ENCODE results near the gene DCAF8. TPM values are rescaled to one million over a fixed set of nuclear protein-coding genes. Genes with fewer than 3 reads are reported as not detected.

Gene DCAF8
- total RNA-seq, 1 donor from 2014 or later = 107 TPM

GRCh38 chr1:160284782-160285344, 22.5 kb upstream of the DCAF8 start, which contains the start of gene PEX19:
PEX19 (minus strand) TSS chr1:160285133; CDS start chr1:160285124, 9 bp downstream.
- H3K9me3 ChIP-seq (ENCODE audit: insufficient read depth, low read depth, low read length) = no peaks in the 10 kb centered on the region
- Mint-ChIP-seq H3K9me3 (ENCODE audit: unreplicated experiment) (no peaks in the 10 kb centered on the region), H3K36me3 (ENCODE audit: low read depth, unreplicated experiment) (peaks cover 20% of the 10 kb centered on the region), H3K4me3 (ENCODE audit: unreplicated experiment) (peak within 1 kb of the TSS; percentile 94), H3K27ac (ENCODE audit: unreplicated experiment) (peak within 1 kb of the TSS; percentile 93), H3K4me1 (ENCODE audit: low read depth, unreplicated experiment) (peaks cover 8% of the 10 kb centered on the region), H3K27me3 (ENCODE audit: low read depth, unreplicated experiment) (no peaks in the 10 kb centered on the region)
- peaks cover 17% of the 10 kb centered on the region for H4K20me1 ChIP-seq (ENCODE audit: insufficient read depth, low read length)
- peaks cover 33% of the 10 kb centered on the region for H3K36me3 ChIP-seq (ENCODE audit: insufficient read depth, low read length)
- peak within 1 kb of the TSS; percentile 81 for H3K27ac ChIP-seq (ENCODE audit: low read depth, low read length)
- H3K4me2 ChIP-seq (ENCODE audit: low read length) = peak within 1 kb of the TSS; percentile 98
- no peak for TF ChIP-seq CTCF (IDR thresholded peaks at IDR 0.05; ENCODE audit: insufficient read depth, low read depth, low read length)
- TF ChIP-seq EZH2 (IDR thresholded peaks at IDR 0.05; ENCODE audit: insufficient read depth, low read length) = no peak
- FAIRE-seq (no peak), DNase-seq (ENCODE audit: low read depth) (peak; percentile 88)
- H2AFZ ChIP-seq (ENCODE audit: low read depth, low read length) = peak within 1 kb of the TSS; percentile 63
- peak within 1 kb of the TSS; percentile 97 for H3K9ac ChIP-seq (ENCODE audit: low read length)
- peaks cover 7% of the 10 kb centered on the region for H3K4me1 ChIP-seq (ENCODE audit: insufficient read depth, low read length)
- peak within 1 kb of the TSS; percentile 92 for H3K4me3 ChIP-seq (ENCODE audit: insufficient read depth, low read depth, low read length)
- no peaks in the 10 kb centered on the region for H3K27me3 ChIP-seq (ENCODE audit: insufficient read depth, low read length)
- peaks cover 26% of the 10 kb centered on the region for H3K79me2 ChIP-seq (ENCODE audit: insufficient read depth, low read length)

- H3K4me3 Mint-ChIP-seq (ENCODE audit: unreplicated experiment) = peak overlapping the region; percentile 94
- H3K27ac Mint-ChIP-seq (ENCODE audit: unreplicated experiment) = peak overlapping the region; percentile 93
- TF ChIP-seq EZH2 (IDR thresholded peaks at IDR 0.05; ENCODE audit: insufficient read depth, low read length) (no peak), CTCF (IDR thresholded peaks at IDR 0.05; ENCODE audit: insufficient read depth, low read depth, low read length) (no peak)
- H3K4me1 ChIP-seq (ENCODE audit: insufficient read depth, low read length) = peaks cover 7% of the 10 kb centered on the region
- H3K27me3 ChIP-seq (ENCODE audit: insufficient read depth, low read length) = no peaks in the 10 kb centered on the region
- H3K36me3 Mint-ChIP-seq (ENCODE audit: low read depth, unreplicated experiment) = peaks cover 19% of the 10 kb centered on the region
- H3K4me1 Mint-ChIP-seq (ENCODE audit: low read depth, unreplicated experiment) = peaks cover 8% of the 10 kb centered on the region
- FAIRE-seq (no peak), DNase-seq (ENCODE audit: low read depth) (peak; percentile 66)
- peaks cover 26% of the 10 kb centered on the region for H3K79me2 ChIP-seq (ENCODE audit: insufficient read depth, low read length)
- peak overlapping the region; percentile 97 for H3K9ac ChIP-seq (ENCODE audit: low read length)
- peaks cover 33% of the 10 kb centered on the region for H3K36me3 ChIP-seq (ENCODE audit: insufficient read depth, low read length)
- H3K27ac ChIP-seq (ENCODE audit: low read depth, low read length) = peak overlapping the region; percentile 81
- no peaks in the 10 kb centered on the region for H3K9me3 Mint-ChIP-seq (ENCODE audit: unreplicated experiment)
- peak overlapping the region; percentile 92 for H3K4me3 ChIP-seq (ENCODE audit: insufficient read depth, low read depth, low read length)
- H2AFZ ChIP-seq (ENCODE audit: low read depth, low read length) = peak overlapping the region; percentile 63
- no peaks in the 10 kb centered on the region for H3K27me3 Mint-ChIP-seq (ENCODE audit: low read depth, unreplicated experiment)
- peaks cover 12% of the 10 kb centered on the region for H4K20me1 ChIP-seq (ENCODE audit: insufficient read depth, low read length)
- no peaks in the 10 kb centered on the region for H3K9me3 ChIP-seq (ENCODE audit: insufficient read depth, low read depth, low read length)
- peak overlapping the region; percentile 98 for H3K4me2 ChIP-seq (ENCODE audit: low read length)
Measured at GRCh38 chr1:160284220-160284781, 22.0 kb upstream of the DCAF8 start.

- Histone ChIP-seq H3K27me3 (ENCODE audit: insufficient read depth, low read length) (no peaks in the 10 kb centered on the region), H3K4me1 (ENCODE audit: insufficient read depth, low read length) (peaks cover 7% of the 10 kb centered on the region), H3K9ac (ENCODE audit: low read length) (no peak overlapping the region), H3K79me2 (ENCODE audit: insufficient read depth, low read length) (peaks cover 26% of the 10 kb centered on the region), H3K9me3 (ENCODE audit: insufficient read depth, low read depth, low read length) (no peaks in the 10 kb centered on the region), H4K20me1 (ENCODE audit: insufficient read depth, low read length) (peaks cover 9% of the 10 kb centered on the region), H3K4me2 (ENCODE audit: low read length) (no peak overlapping the region), H2AFZ (ENCODE audit: low read depth, low read length) (no peak overlapping the region), H3K27ac (ENCODE audit: low read depth, low read length) (no peak overlapping the region), H3K4me3 (ENCODE audit: insufficient read depth, low read depth, low read length) (no peak overlapping the region), H3K36me3 (ENCODE audit: insufficient read depth, low read length) (peaks cover 33% of the 10 kb centered on the region)
- no peak for DNase-seq (ENCODE audit: low read depth)
- peaks cover 21% of the 10 kb centered on the region for H3K36me3 Mint-ChIP-seq (ENCODE audit: low read depth, unreplicated experiment)
- no peaks in the 10 kb centered on the region for H3K27me3 Mint-ChIP-seq (ENCODE audit: low read depth, unreplicated experiment)
- no peaks in the 10 kb centered on the region for H3K9me3 Mint-ChIP-seq (ENCODE audit: unreplicated experiment)
- FAIRE-seq = no peak
- TF ChIP-seq CTCF (IDR thresholded peaks at IDR 0.05; ENCODE audit: insufficient read depth, low read depth, low read length) (no peak), EZH2 (IDR thresholded peaks at IDR 0.05; ENCODE audit: insufficient read depth, low read length) (no peak)
- peaks cover 8% of the 10 kb centered on the region for H3K4me1 Mint-ChIP-seq (ENCODE audit: low read depth, unreplicated experiment)
- no peak overlapping the region for H3K4me3 Mint-ChIP-seq (ENCODE audit: unreplicated experiment)
- no peak overlapping the region for H3K27ac Mint-ChIP-seq (ENCODE audit: unreplicated experiment)
Measured at GRCh38 chr1:160282807-160283206, 20.5 kb upstream of the DCAF8 start.

Measured in astrocyte (in vitro differentiated cells and primary cell).